ENCODE data around the gene CYP2A6. TPM values are rescaled to one million over a fixed set of nuclear protein-coding genes. Genes with fewer than 3 reads are reported as not detected.
A peak's percentile ranks its signal among the peaks of the same experiment; 100 is the strongest.
"Not testable (repeated sequence)": the region's sequence is repeated elsewhere in the genome, so short reads cannot be mapped to it uniquely, and the experiment has no call there.

The CYP2A6 gene
- total and polyA plus RNA-seq, 2 donors from 2014 or later, result not detected

- FAIRE-seq, result no peak
- intact Hi-C loops (cut with DNase I), result no loop called here
- no peak overlapping the region for H3K27ac ChIP-seq (ENCODE audit: low read depth in 2 of 2, low read length in 2 of 2)
Measured at GRCh38 chr19:40831502-40832430, 18.5 kb downstream of the CYP2A6 start.

GRCh38 chr19:40830741-40831140, 19.5 kb downstream of the CYP2A6 start:
- H3K9ac ChIP-seq (ENCODE audit: low read length in 3 of 3); H3K4me1 ChIP-seq (ENCODE audit: control insufficient read depth in 2 of 3, insufficient read depth in 2 of 3, low read depth in 1 of 3, low read length in 3 of 3); DNase-seq; H3K4me3 ChIP-seq (ENCODE audit: low read length in 3 of 3); FAIRE-seq; H3K27me3 ChIP-seq (ENCODE audit: control insufficient read depth, insufficient read depth, low read length); H3K9me3 ChIP-seq (ENCODE audit: control insufficient read depth in 2 of 3, insufficient read depth in 1 of 3, low read length in 3 of 3); H3K27ac ChIP-seq (ENCODE audit: low read depth in 2 of 2, low read length in 2 of 2); intact Hi-C loops (cut with DNase I); H3K36me3 ChIP-seq (ENCODE audit: control insufficient read depth in 2 of 3, insufficient read depth in 3 of 3, low read length in 3 of 3): not testable (repeated sequence)

More at GRCh38 chr19:40831502-40832430, 18.5 kb downstream of the CYP2A6 start:
- no peak for TF ChIP-seq CTCF (IDR thresholded peaks at IDR 0.05; ENCODE audit: borderline replicate concordance, extremely low read depth, insufficient read depth)
- peak in 1 of 5 donors; percentile 44 for DNase-seq
- H3K9ac ChIP-seq (ENCODE audit: low read length in 3 of 3), result no peak overlapping the region
- no peaks in the 10 kb centered on the region for H3K27me3 ChIP-seq (ENCODE audit: control insufficient read depth, insufficient read depth, low read length)
- no peak overlapping the region for H3K4me3 ChIP-seq (ENCODE audit: low read length in 3 of 3)
- no peaks in the 10 kb centered on the region for H3K9me3 ChIP-seq (ENCODE audit: control insufficient read depth in 2 of 3, insufficient read depth in 1 of 3, low read length in 3 of 3)
- no peaks in the 10 kb centered on the region for H3K4me1 ChIP-seq (ENCODE audit: control insufficient read depth in 2 of 3, insufficient read depth in 2 of 3, low read depth in 1 of 3, low read length in 3 of 3)
- peaks cover 2 to 5% (median 3%) of the 10 kb centered on the region in 3 donors for H3K36me3 ChIP-seq (ENCODE audit: control insufficient read depth in 2 of 3, insufficient read depth in 3 of 3, low read length in 3 of 3)

GRCh38 chr19:40829205-40829604, 21.0 kb downstream of the CYP2A6 start:
- Histone ChIP-seq H3K36me3 (ENCODE audit: control insufficient read depth in 2 of 3, insufficient read depth in 3 of 3, low read length in 3 of 3) (peaks cover 2 to 5% (median 3%) of the 10 kb centered on the region in 3 donors), H3K9ac (ENCODE audit: low read length in 3 of 3) (no peak overlapping the region), H3K4me3 (ENCODE audit: low read length in 3 of 3) (no peak overlapping the region), H3K4me1 (ENCODE audit: control insufficient read depth in 2 of 3, insufficient read depth in 2 of 3, low read depth in 1 of 3, low read length in 3 of 3) (no peaks in the 10 kb centered on the region), H3K9me3 (ENCODE audit: control insufficient read depth in 2 of 3, insufficient read depth in 1 of 3, low read length in 3 of 3) (peaks cover 0 to 1% (median 0%) of the 10 kb centered on the region in 3 donors), H3K27ac (ENCODE audit: low read depth in 2 of 2, low read length in 2 of 2) (no peak overlapping the region), H3K27me3 (ENCODE audit: control insufficient read depth, insufficient read depth, low read length) (no peaks in the 10 kb centered on the region)
- TF ChIP-seq CTCF (IDR thresholded peaks at IDR 0.05; ENCODE audit: borderline replicate concordance, extremely low read depth, insufficient read depth), result no peak
- DNase-seq, result no peak
- no peak for FAIRE-seq
- intact Hi-C loops (cut with DNase I), result no loop called here

All from kidney (tissue), 14 donors.